ENCODE results near the gene E2F1.
"Not testable (repeated sequence)": the region's sequence is repeated elsewhere in the genome, so short reads cannot be mapped to it uniquely, and the experiment has no call there.

Gene E2F1

GRCh38 chr20:33636776-33637175, 49.4 kb downstream of the E2F1 start:
- no peak for DNase-seq

- no peak for DNase-seq
Measured at GRCh38 chr20:33635341-33635740, 50.8 kb downstream of the E2F1 start.

- DNase-seq, result not testable (repeated sequence)
Measured at GRCh38 chr20:33631910-33632309, 54.3 kb downstream of the E2F1 start.

DNA sequence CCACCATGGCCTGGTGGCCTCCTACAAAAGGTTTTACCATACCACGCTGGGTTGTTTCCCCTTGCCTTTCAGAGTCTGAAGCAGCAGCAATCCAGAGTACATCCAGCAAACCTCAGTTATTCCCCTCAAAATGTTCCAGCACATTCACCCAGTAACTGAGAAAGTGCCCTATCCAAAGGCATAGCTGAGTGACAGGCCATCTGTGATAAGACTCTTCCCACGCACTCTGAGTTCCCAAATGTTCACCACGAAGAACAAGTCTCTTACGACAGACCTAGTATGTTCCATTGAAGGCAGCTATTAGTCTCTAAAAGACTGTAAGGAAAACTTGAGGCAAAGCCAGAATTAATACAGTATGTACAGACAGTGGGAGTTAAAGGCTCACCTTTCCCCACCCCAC, 55.7 kb downstream of the E2F1 start:
- no peak for DNase-seq

- DNase-seq, result no peak
Measured at GRCh38 chr20:33629979-33630378, 56.2 kb downstream of the E2F1 start.

DNA sequence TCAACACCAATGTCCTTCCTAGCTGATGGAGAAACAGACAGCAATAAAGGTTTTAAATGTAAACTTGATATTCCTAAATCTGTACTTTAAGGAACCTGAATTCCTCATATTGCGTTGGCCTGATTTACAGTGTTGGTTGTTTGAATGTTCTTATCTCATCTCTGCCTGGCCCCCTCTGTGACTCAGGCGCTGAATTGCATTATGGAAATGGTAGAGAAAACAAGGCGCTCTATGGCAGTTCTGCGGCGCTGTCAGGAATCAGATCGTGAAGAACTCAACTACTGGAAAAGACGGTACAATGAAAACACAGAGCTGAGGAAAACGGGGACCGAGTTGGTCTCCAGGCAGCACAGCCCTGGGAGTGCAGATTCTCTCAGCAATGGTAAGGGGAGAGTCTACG, 56.7 kb downstream of the E2F1 start:
- no peak for DNase-seq

DNA sequence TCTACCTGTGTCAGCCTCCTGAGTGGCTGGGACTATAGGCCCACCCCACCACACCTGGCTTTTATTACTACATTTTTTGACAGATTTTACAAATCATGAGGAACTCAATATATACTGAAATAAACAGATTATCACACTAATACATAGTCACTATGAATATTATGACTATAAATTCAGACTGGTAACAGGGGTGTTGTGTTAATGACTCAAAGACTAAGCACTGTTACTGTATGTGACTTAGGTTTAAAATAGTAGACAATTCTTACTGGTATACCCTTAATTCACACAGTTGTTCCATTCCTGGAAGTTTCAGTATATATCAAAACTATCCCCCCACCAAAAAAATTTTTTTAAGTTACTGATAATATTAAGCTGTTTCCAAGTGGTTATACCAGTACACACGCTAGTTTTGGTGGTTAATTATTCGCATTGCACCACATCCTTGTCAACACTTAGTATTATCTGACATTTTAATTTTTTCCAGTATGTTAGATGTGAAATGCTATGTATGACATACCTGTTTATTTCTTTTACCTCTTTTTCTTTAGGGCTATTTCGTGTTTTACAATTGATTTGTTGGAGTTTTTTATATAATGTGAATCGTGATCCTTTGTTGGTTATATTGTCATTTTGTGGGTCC, 58.5 kb downstream of the E2F1 start:
- DNase-seq, result no peak

- DNase-seq, result no peak
Measured at GRCh38 chr20:33626190-33626589, 60.0 kb downstream of the E2F1 start.
